Ascending aorta (tissue), 2 donors: ENCODE measurements around the gene SECTM1. TPM values are rescaled to one million over a fixed set of nuclear protein-coding genes. Genes with fewer than 3 reads are reported as not detected.

ENCODE experiments used
- DNase-seq, 2 donors: peaks; one replicate each; pipeline ENCODE4 v3.0.0-alpha.2; 2019; ENCODE audit warnings: low spot score in 2 of 2
- H3K27ac ChIP-seq, 2 donors: fragments of 200-600 bp; sonication (generic); one replicate each; pipeline ENCODE4 v1.5.1; 2016 to 2017; ENCODE audit warnings: mild to moderate bottlenecking in 1 of 2
- H3K27me3 ChIP-seq: fragments of 200-600 bp; sonication (generic); one replicate; pipeline ENCODE4 v1.5.1; 2017
- H3K36me3 ChIP-seq, 2 donors: fragments of 200-600 bp; sonication (generic); one replicate each; pipeline ENCODE4 v1.5.1; 2016
- H3K4me1 ChIP-seq, 2 donors: fragments of 200-600 bp; sonication (generic); one replicate each; pipeline ENCODE4 v1.5.1; 2016 to 2017; ENCODE audit warnings: mild to moderate bottlenecking in 1 of 2
- H3K4me3 ChIP-seq, 2 donors: fragments of 200-600 bp; sonication (generic); one replicate each; pipeline ENCODE4 v1.5.1; 2016 to 2017; ENCODE audit warnings: mild to moderate bottlenecking in 1 of 2
- H3K9me3 ChIP-seq, 2 donors: fragments of 200-600 bp; sonication (generic); one replicate each; pipeline ENCODE4 v1.5.1; 2016
- intact Hi-C: fragments of 100-400 bp; cut with DNase I; formaldehyde crosslinking; loops from one replicate; pipeline ENCODE4 v1.15.1; 2023
- total RNA-seq: library from RNA; depleted of rRNA; stranded (reverse); fragments of >200 nt; gene quantifications from one replicate; pipeline ENCODE4 v1.1.0, GENCODE V29; 2016
- TF ChIP-seq, protein P1 (sequence below), 3 experiments: fragments of 200-600 bp in 2 of 3; fragments of 450-650 bp in 1 of 3; sonication (generic) in 2 of 3; IDR thresholded peaks; one replicate each; pipeline ENCODE4 v1.5.1; 2016 to 2019; ENCODE audit warnings: antibody characterized with exemption in 3 of 3, mild to moderate bottlenecking in 1 of 3, moderate library complexity in 1 of 3

The SECTM1 gene
- total RNA-seq, 1 donor from 2014 or later, result 49.5 TPM

DNA sequence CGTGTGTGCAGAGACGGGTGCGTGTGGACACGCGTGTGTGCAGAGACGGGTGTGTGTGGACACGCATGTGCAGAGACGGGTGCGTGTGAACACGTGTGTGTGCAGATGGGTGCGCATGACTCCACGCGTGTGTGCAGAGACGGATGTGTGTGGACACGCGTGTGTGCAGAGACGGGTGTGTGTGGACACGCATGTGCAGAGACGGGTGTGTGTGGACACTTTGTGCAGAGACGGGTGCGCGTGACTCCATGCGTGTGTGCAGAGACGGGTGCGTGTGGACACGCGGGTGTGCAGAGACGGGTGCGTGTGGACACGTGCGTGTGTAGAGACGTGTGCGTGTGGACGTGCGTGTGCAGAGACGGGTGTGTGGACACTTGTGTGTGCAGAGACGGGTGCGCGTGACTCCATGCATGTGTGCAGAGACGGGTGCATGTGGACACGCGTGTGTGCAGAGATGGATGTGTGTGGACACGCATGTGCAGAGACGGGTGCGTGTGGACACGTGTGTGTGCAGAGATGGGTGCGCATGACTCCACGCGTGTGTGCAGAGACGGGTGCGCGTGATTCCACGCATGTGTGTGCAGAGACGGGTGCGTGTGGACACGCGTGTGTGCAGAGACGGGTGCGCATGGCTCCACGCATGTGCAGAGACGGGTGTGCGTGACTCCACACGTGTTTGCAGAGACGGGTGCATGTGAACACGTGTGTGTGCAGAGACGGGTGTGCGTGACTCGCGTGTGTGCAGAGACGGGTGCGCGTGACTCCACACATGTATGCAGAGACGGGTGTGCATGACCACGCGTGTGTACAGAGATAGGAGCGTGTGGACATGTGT, 14.6 kb downstream of the SECTM1 start:
- H3K9me3 ChIP-seq, result no peaks in the 10 kb centered on the region
- TF ChIP-seq, protein P1, sequence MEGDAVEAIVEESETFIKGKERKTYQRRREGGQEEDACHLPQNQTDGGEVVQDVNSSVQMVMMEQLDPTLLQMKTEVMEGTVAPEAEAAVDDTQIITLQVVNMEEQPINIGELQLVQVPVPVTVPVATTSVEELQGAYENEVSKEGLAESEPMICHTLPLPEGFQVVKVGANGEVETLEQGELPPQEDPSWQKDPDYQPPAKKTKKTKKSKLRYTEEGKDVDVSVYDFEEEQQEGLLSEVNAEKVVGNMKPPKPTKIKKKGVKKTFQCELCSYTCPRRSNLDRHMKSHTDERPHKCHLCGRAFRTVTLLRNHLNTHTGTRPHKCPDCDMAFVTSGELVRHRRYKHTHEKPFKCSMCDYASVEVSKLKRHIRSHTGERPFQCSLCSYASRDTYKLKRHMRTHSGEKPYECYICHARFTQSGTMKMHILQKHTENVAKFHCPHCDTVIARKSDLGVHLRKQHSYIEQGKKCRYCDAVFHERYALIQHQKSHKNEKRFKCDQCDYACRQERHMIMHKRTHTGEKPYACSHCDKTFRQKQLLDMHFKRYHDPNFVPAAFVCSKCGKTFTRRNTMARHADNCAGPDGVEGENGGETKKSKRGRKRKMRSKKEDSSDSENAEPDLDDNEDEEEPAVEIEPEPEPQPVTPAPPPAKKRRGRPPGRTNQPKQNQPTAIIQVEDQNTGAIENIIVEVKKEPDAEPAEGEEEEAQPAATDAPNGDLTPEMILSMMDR (IDR thresholded peaks at IDR 0.05), result no peak
- peaks cover 17% of the 10 kb centered on the region for H3K27me3 ChIP-seq
- peaks cover 0 to 5% of the 10 kb centered on the region in 2 donors for H3K4me1 ChIP-seq
- no peak overlapping the region for H3K27ac ChIP-seq
- H3K36me3 ChIP-seq, result no peaks in the 10 kb centered on the region
- intact Hi-C loops, result no loop called here
- H3K4me3 ChIP-seq, result no peak overlapping the region
- no peak for DNase-seq

DNA sequence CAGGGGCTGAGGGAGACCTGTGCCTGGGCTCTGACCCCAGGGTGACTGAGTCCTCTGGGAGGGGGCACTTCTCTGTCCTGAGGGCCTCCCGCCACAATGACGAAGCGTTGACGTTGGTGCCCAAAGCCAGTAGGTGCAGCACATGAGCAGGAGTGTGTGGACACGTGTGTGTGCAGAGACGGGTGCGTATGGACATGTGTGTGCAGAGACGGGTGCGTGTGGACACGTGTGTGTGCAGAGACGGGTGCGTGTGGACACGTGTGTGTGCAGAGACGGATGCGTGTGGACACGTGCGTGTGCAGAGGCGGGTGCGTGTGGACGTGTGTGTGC, 15.4 kb downstream of the SECTM1 start:
- TF ChIP-seq, protein P1 (IDR thresholded peaks at IDR 0.05), result no peak
- Histone ChIP-seq H3K9me3 (no peaks in the 10 kb centered on the region), H3K27ac (no peak overlapping the region), H3K4me1 (peaks cover 0 to 5% of the 10 kb centered on the region in 2 donors), H3K27me3 (peaks cover 17% of the 10 kb centered on the region), H3K4me3 (no peak overlapping the region), H3K36me3 (no peaks in the 10 kb centered on the region)
- no peak for DNase-seq
- intact Hi-C loops, result no loop called here

DNA sequence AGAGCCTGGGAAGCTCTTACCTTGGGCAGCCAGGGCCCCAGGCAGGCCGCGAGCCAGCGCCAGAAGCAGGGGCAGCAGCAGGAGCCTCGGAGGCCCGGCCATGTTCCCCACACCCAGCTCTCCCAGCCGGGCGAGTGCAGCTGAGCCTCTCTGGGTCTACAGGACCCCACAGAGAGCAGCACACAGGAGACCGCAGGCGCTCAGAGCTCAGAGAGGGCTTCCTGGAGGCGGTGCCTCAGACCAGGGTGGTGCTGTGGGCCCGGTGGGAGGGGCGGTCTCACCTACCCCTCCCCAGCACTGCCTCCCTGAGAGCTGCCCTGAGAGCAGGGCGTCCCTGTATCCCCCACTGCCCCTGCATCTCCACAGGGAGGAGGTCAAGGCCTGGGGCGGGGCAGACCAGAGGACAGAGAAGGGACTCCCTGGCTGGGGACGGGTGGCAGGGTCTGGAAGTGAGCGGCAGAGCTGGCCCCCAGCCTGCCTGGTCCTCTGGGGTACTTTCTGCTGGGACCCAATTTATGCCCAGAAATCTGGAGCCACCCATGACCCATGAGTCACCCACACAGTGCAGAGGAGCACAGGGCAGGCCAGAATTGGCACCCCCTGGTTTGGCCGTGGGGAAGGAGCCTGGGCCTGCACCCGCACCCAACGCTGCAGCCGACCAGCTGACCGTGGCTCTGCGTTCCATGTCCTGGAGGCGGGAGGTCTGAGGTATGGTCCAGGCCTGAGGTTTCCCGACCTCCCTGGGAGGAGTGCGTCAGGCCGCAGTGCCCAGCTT, 16.0 kb downstream of the SECTM1 start, which contains the start of gene CD7:
Gene CD7, minus strand, starts transcription at position 215 of the 775 bp plus-strand sequence. Its CDS starts 113 bp downstream, at position 102.
- peaks cover 0 to 5% of the 10 kb centered on the region in 2 donors for H3K4me1 ChIP-seq
- H3K27ac ChIP-seq, result no peak within 1 kb of the TSS
- no peak within 1 kb of the TSS for H3K4me3 ChIP-seq
- DNase-seq, result no peak
- TF ChIP-seq, protein P1 (IDR thresholded peaks at IDR 0.05), result no peak
- H3K9me3 ChIP-seq, result no peaks in the 10 kb centered on the region
- H3K27me3 ChIP-seq, result peaks cover 17% of the 10 kb centered on the region
- no peaks in the 10 kb centered on the region for H3K36me3 ChIP-seq
- intact Hi-C loops, result no loop called here

DNA sequence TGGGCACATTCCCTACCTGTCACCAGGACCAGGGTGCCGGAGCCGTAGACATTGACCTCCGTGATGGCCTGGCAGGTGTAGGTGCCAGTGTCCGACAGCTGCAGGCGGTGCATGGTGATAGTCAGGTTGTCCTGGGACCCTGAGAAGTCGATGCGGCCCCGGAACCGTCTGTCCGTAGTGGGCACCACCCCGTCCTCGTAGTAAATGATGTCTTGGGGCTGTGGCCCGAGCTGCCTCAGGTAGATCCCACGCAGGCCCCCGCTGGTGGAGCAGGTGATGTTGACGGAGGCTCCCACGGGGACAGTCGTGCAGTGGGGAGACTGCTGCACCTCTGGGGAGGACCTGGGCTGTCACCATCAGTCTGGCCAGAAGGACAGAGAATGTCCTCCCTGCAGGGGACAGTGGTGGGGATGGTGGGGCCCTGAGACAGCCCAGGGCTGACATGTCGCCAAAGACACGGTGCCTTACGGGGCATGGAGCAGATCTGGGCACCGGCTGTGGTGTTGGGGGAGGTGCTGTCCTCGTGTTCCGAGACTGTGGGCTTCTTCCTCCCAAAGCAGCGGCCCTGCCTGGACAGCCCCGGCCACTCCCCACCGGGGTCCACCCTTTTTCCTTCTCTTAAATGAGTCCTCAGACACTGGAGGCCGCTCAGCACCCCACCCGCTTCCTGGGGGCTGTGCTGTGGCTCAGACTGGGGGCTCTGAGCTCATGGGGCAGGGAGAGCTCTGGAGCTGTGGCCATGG, 16.7 kb downstream of the SECTM1 start:
- TF ChIP-seq, protein P1 (IDR thresholded peaks at IDR 0.05), result no peak
- Histone ChIP-seq H3K4me1 (peaks cover 0 to 5% of the 10 kb centered on the region in 2 donors), H3K36me3 (no peaks in the 10 kb centered on the region), H3K9me3 (no peaks in the 10 kb centered on the region), H3K4me3 (no peak overlapping the region), H3K27ac (no peak overlapping the region), H3K27me3 (peaks cover 15% of the 10 kb centered on the region)
- DNase-seq, result no peak
- intact Hi-C loops, result no loop called here

DNA sequence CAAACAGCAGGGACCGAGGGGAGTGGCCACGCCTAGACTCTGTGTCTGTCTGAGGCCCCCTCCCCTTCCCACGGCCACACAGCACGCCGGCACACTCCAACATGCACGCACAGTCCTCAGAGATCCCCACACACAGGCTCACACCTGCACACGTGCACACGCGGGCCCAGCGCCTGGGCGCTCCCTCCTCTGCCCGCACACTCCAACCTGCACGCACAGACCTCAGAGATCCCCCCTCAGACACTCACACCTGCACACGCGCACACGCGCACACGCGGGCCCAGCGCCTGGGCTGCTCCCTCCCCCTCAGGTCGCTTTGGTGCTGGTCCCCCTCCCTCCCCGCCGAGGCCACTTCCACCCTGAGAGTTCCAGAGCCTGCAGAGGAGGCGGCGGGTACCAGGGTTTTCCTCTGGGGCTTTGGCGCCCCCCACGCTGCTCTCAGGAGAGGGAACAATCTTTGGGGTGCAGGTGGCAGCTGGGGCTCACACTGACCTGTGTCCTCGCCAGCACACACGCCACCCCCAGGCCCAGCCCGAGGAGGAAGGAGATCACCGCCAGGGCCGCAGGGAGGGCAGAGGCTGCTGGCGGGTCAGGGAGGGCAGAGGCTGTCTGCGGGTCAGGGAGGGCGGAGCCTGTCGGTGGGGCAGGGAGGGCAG, 17.7 kb downstream of the SECTM1 start:
- TF ChIP-seq, protein P1 (IDR thresholded peaks at IDR 0.05), result no peak
- Histone ChIP-seq H3K4me3 (peak overlapping the region in 1 of 2 donors; percentile 22), H3K27ac (no peak overlapping the region), H3K4me1 (no peaks in the 10 kb centered on the region), H3K27me3 (peaks cover 12% of the 10 kb centered on the region), H3K9me3 (no peaks in the 10 kb centered on the region), H3K36me3 (no peaks in the 10 kb centered on the region)
- intact Hi-C loops, result no loop called here
- no peak for DNase-seq
